HG03354 (cell line): ENCODE data around the gene IQCC.
A peak's percentile ranks its signal among the peaks of the same experiment; 100 is the strongest.

ENCODE experiments used
- ATAC-seq: cut with Tn5 transposase; IDR thresholded peaks from one replicate; pipeline ENCODE4 v1.9.1; 2021; ENCODE audit warnings: mild to moderate bottlenecking; ENCODE audit not compliant: unreplicated experiment, poor library complexity, severe bottlenecking

Gene IQCC

GRCh38 chr1:32250893-32251716, 45.6 kb downstream of the IQCC start, which contains the start of gene LCK:
TSS of gene LCK (plus strand) at chr1:32251265. CDS start at chr1:32274330, 23,065 bp downstream.
- ATAC-seq, result peak; percentile 28

GRCh38 chr1:32255072-32256071, 49.9 kb downstream of the IQCC start:
- ATAC-seq, result peak; percentile 31

DNA sequence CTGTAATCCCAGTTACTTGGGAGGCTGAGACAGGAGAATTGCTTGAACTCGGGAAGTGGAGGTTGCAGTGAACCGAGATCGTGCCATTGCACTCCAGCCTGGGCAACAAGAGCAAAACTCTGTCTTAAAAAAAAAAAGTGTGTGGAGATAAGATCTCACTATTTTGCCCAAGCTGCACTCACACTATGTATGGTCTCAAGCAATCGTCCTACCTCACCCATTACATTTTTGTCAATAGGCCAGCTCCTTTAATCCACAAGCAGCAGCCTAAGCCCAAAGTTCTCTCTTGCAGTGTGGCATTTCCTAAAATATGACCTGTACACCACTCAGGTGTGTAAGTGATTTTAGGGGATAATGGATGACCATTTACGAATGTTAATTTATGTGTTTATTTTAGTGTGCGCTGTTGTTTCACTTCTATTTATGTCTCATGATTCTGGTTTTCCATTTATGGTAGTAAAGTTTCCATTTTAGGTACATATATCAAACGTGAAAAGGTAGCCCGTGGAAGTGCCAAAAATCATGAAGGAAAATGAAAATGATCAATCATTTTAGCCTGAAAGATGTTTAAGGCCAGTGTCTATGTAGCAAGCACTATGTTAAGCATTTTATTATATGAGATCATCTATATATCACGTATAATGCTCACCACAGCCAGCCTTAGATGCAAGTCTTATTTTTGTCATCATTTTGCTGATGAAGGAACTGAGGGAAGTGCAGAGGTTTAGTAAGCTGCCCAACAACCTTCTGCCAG, 51.2 kb downstream of the IQCC start:
- no peak for ATAC-seq

- ATAC-seq, result no peak
Measured at GRCh38 chr1:32257227-32257508, 51.7 kb downstream of the IQCC start.
